ENCODE results near the gene KCNMA1. TPM values are rescaled to one million over a fixed set of nuclear protein-coding genes. Genes with fewer than 3 reads are reported as not detected.

Gene KCNMA1
- total RNA-seq, 1 experiment from 2014 or later = 0.49 TPM

GRCh38 chr10:77269163-77269562, 368.4 kb downstream of the KCNMA1 start:
- CTCF ChIA-PET = no interaction called here
- POLR2A ChIA-PET = no interaction called here

More at GRCh38 chr10:77269163-77269562, 368.4 kb downstream of the KCNMA1 start:
- RAD21 ChIA-PET (ENCODE audit: low non-redundant PET in 1 of 2, low total read pairs in 2 of 2, uncharacterized antibody in 2 of 2, unreplicated experiment in 2 of 2) = no interaction called here
- ATAC-seq (no peak), DNase-seq (ENCODE audit: low read depth, low spot score) (no peak)
- no peaks in the 10 kb centered on the region for H3K4me1 ChIP-seq (ENCODE audit: control insufficient read depth in 1 of 2, insufficient read depth in 2 of 2, low read length in 2 of 2)
- H2AFZ ChIP-seq (ENCODE audit: low read depth, low read length, poor library complexity, severe bottlenecking) = no peak overlapping the region
- H3K9me3 ChIP-seq (ENCODE audit: control insufficient read depth in 1 of 2, insufficient read depth in 1 of 2, low read depth in 1 of 2, low read length in 2 of 2) = no peaks in the 10 kb centered on the region
- no TSS peak for BruUV-seq (replicated peaks)
- no peaks in the 10 kb centered on the region for H4K20me1 ChIP-seq (ENCODE audit: insufficient read depth)
- no peak overlapping the region for H3K9ac ChIP-seq (ENCODE audit: low read length)
- H3K4me3 ChIP-seq (replicated peaks in 1 of 2; ENCODE audit: low read depth in 1 of 2, low read length in 2 of 2) = no peak overlapping the region
- H3K27me3 ChIP-seq (ENCODE audit: insufficient read depth, low read length) = peaks cover 68% of the 10 kb centered on the region
- no peaks in the 10 kb centered on the region for H3K79me2 ChIP-seq (ENCODE audit: insufficient read depth, low read length)
- no peak overlapping the region for H3K27ac ChIP-seq (ENCODE audit: low read depth, low read length)
- H3K9me2 ChIP-seq (ENCODE audit: insufficient read depth) = no peaks in the 10 kb centered on the region
- H3K4me2 ChIP-seq (ENCODE audit: low read length) = no peak overlapping the region
- no peaks in the 10 kb centered on the region for H3K36me3 ChIP-seq (ENCODE audit: control insufficient read depth in 1 of 2, insufficient read depth in 2 of 2, low read length in 2 of 2)
- intact Hi-C loops (cut with micrococcal nuclease) = no loop called here
- no peak for TF ChIP-seq EGR1 (IDR thresholded peaks at IDR 0.05; ENCODE audit: low read depth)
- no peak for TF ChIP-seq SIN3A (IDR thresholded peaks at IDR 0.05; ENCODE audit: low read depth)
- TF ChIP-seq, protein P1, sequence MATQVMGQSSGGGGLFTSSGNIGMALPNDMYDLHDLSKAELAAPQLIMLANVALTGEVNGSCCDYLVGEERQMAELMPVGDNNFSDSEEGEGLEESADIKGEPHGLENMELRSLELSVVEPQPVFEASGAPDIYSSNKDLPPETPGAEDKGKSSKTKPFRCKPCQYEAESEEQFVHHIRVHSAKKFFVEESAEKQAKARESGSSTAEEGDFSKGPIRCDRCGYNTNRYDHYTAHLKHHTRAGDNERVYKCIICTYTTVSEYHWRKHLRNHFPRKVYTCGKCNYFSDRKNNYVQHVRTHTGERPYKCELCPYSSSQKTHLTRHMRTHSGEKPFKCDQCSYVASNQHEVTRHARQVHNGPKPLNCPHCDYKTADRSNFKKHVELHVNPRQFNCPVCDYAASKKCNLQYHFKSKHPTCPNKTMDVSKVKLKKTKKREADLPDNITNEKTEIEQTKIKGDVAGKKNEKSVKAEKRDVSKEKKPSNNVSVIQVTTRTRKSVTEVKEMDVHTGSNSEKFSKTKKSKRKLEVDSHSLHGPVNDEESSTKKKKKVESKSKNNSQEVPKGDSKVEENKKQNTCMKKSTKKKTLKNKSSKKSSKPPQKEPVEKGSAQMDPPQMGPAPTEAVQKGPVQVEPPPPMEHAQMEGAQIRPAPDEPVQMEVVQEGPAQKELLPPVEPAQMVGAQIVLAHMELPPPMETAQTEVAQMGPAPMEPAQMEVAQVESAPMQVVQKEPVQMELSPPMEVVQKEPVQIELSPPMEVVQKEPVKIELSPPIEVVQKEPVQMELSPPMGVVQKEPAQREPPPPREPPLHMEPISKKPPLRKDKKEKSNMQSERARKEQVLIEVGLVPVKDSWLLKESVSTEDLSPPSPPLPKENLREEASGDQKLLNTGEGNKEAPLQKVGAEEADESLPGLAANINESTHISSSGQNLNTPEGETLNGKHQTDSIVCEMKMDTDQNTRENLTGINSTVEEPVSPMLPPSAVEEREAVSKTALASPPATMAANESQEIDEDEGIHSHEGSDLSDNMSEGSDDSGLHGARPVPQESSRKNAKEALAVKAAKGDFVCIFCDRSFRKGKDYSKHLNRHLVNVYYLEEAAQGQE (IDR thresholded peaks at IDR 0.05; ENCODE audit: low read depth) = no peak
- no peak for TF ChIP-seq TCF7L2 (IDR thresholded peaks at IDR 0.05; ENCODE audit: borderline replicate concordance, extremely low read depth, insufficient read depth, insufficient read length)
- TF ChIP-seq YY1 (IDR thresholded peaks at IDR 0.05; ENCODE audit: extremely low read depth, insufficient replicate concordance, low read depth, low read length) = no peak
- TF ChIP-seq SRF (IDR thresholded peaks at IDR 0.05; ENCODE audit: low read depth) = no peak
- TF ChIP-seq POLR2A (IDR thresholded peaks at IDR 0.05; ENCODE audit: borderline replicate concordance, extremely low read depth, insufficient read depth, insufficient read length) = no peak
- no peak for TF ChIP-seq RAD21 (IDR thresholded peaks at IDR 0.05; ENCODE audit: low read depth)
- TF ChIP-seq SP1 (IDR thresholded peaks at IDR 0.05; ENCODE audit: low read depth) = no peak
- no peak for TF ChIP-seq ZBTB33 (IDR thresholded peaks at IDR 0.05; ENCODE audit: extremely low read depth, insufficient replicate concordance, low read length)
- TF ChIP-seq FOSL1 (IDR thresholded peaks at IDR 0.05; ENCODE audit: low read depth) = no peak

All from HCT116 (cell line).